Endometrial microvascular endothelial cells (primary cell): ENCODE results near the gene CTF1. TPM values are rescaled to one million over a fixed set of nuclear protein-coding genes. Genes with fewer than 3 reads are reported as not detected.

ENCODE experiments used
- in situ Hi-C: cut with HindIII; loops from 2 replicates; pipeline ENCODE4 v1.10.0; 2017; ENCODE audit warnings: low sequenced_read_pairs, low pct_unique_long_range_greater_than_20kb; ENCODE audit errors: inconsistent ontology term
- total RNA-seq: library from RNA; depleted of rRNA; stranded (reverse); fragments of >200 nt; gene quantifications from one replicate; pipeline ENCODE4 v1.2.3, GENCODE V29; 2015; ENCODE audit errors: inconsistent ontology term

CTF1 gene
- total RNA-seq, 1 donor from 2014 or later, result 1.3 TPM

- in situ Hi-C loops, result no loop called here
Measured at GRCh38 chr16:30947859-30948666, 51.6 kb downstream of the CTF1 start.

- in situ Hi-C loops, result no loop called here
Measured at GRCh38 chr16:30948667-30949649, 52.5 kb downstream of the CTF1 start, which contains the start of gene ORAI3. Gene ORAI3 (plus strand): TSS chr16:30949068. CDS start chr16:30949290, 222 bp downstream.

- in situ Hi-C loops, result loop anchor here (25.0 kb wide), 1 partner anchor 112 kb away; the partner anchor contains the start of genes ZNF646 and ZNF668
Measured at GRCh38 chr16:30949650-30950515, 53.5 kb downstream of the CTF1 start.

GRCh38 chr16:30950516-30951065 is 54.2 kb downstream of the CTF1 start:
- in situ Hi-C loops, result loop anchor here (25.0 kb wide), 1 partner anchor 112 kb away; the partner anchor contains the start of genes ZNF646 and ZNF668

- in situ Hi-C loops, result loop anchor here (25.0 kb wide), 1 partner anchor 111 kb away; the partner anchor contains the start of genes ZNF646 and ZNF668
Measured at GRCh38 chr16:30951193-30951592, 54.8 kb downstream of the CTF1 start.

- in situ Hi-C loops, result loop anchor here (25.0 kb wide), 1 partner anchor 111 kb away; the partner anchor contains the start of genes ZNF646 and ZNF668
Measured at GRCh38 chr16:30951750-30952149, 55.3 kb downstream of the CTF1 start.

- in situ Hi-C loops, result loop anchor here (25.0 kb wide), 1 partner anchor 109 kb away; the partner anchor contains the start of genes ZNF646 and ZNF668
Measured at GRCh38 chr16:30953111-30953510, 56.7 kb downstream of the CTF1 start.

Other genes starting within 250 kb of the CTF1 start
- gene PRR14, start 245.7 kb upstream of the CTF1 start, total RNA-seq, result 22.9 TPM
- gene FBRS, start 238.2 kb upstream of the CTF1 start, total RNA-seq, result 24.7 TPM
- 10.2 TPM for gene SRCAP, start 197.4 kb upstream of the CTF1 start, total RNA-seq
- gene PHKG2, start 148.2 kb upstream of the CTF1 start, total RNA-seq, result 22.5 TPM
- 1.2 TPM for gene CFAP119, start 134.6 kb upstream of the CTF1 start, total RNA-seq
- gene RNF40, start 134.3 kb upstream of the CTF1 start, total RNA-seq, result 69.8 TPM
- 6.1 TPM for gene ZNF629, start 109.4 kb upstream of the CTF1 start, total RNA-seq
- 25.8 TPM for gene BCL7C, start 2.5 kb upstream of the CTF1 start, total RNA-seq
- 23.1 TPM for gene FBXL19, start 27.0 kb downstream of the CTF1 start, total RNA-seq
- gene ORAI3, start 52.5 kb downstream of the CTF1 start, total RNA-seq, result 13.4 TPM
- gene SETD1A, start 61.1 kb downstream of the CTF1 start, total RNA-seq, result 5.0 TPM
- gene HSD3B7, start 88.6 kb downstream of the CTF1 start, total RNA-seq, result 6.0 TPM
- gene STX1B, start 114.0 kb downstream of the CTF1 start, total RNA-seq, result not detected
- 35.9 TPM for gene STX4, start 136.9 kb downstream of the CTF1 start, total RNA-seq
- 16.5 TPM for gene ZNF668, start 177.6 kb downstream of the CTF1 start, total RNA-seq
- gene ZNF646, start 177.8 kb downstream of the CTF1 start, total RNA-seq, result 7.2 TPM
- 0.19 TPM for gene PRSS53, start 192.3 kb downstream of the CTF1 start, total RNA-seq
- 179 TPM for gene VKORC1, start 198.2 kb downstream of the CTF1 start, total RNA-seq
- 88.6 TPM for gene BCKDK, start 211.8 kb downstream of the CTF1 start, total RNA-seq
- 30.1 TPM for gene KAT8, start 221.1 kb downstream of the CTF1 start, total RNA-seq
- not detected for gene PRSS8, start 239.1 kb downstream of the CTF1 start, total RNA-seq